HG03280 (cell line): ENCODE measurements around the gene CD226.
"Not testable (repeated sequence)": the region's sequence is repeated elsewhere in the genome, so short reads cannot be mapped to it uniquely, and the experiment has no call there.

ENCODE experiments used
- ATAC-seq: cut with Tn5 transposase; IDR thresholded peaks from one replicate; pipeline ENCODE4 v1.9.1; 2021; ENCODE audit warnings: mild to moderate bottlenecking, moderate library complexity; ENCODE audit not compliant: unreplicated experiment

Gene CD226

GRCh38 chr18:69876490-69876889 is 71.2 kb downstream of the CD226 start:
- no peak for ATAC-seq

DNA sequence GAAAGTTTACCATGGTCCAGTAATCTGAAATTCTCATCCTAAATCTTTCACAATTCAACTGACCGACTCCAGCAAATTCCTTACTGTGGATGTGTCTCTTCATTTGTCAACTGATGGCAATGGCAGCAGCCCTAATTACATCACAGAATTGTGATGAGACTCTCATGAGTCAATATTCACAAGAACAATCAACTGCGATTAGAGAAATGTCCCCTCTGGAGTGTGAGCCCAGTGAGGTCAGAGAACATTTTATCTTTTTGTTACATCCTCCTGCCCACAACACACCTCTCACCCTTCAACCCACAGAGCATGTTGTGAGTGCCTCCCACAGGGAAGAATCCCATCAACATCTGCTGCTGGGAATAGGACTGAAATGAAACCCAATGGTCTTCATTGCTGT is 73.6 kb downstream of the CD226 start:
- ATAC-seq: no peak

GRCh38 chr18:69872661-69873060 is 75.0 kb downstream of the CD226 start:
- ATAC-seq: no peak

DNA sequence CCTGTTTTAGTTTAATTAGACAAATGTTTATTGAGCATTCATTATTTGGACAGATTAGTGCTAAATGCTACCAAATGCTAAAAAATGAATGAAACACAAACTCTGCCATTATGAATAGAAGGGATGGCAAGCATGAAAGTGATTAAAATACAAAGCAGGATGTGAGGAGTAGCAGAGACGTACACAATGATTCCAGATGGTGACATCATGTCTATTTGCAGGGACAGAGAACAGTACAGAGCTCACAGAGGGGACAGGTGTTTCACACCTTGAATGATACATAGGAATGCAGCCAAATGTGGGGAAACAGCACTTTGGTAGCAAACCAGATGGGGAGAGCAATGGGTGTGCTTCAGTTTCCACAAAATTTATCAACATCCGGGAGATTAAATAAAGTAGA is 76.3 kb downstream of the CD226 start:
- no peak for ATAC-seq

DNA sequence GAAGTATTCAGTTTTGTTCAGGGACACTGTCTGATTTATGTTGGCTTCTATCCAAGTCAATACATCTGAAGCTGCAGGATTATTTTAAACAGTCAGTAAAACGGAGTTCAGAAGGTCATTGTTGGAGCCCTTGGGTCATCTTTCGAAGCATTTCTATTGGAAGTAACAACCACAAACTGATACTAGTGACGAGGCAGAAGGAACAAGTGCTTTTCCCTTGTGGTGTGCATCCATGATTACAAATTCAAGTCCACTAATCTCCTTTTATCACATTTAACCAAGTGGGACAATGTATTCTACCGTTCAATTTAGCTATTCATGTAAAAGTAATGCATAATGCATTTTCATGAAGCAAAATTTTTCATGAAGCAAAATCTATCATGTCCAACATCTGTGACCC is 76.9 kb downstream of the CD226 start:
- ATAC-seq: no peak

DNA sequence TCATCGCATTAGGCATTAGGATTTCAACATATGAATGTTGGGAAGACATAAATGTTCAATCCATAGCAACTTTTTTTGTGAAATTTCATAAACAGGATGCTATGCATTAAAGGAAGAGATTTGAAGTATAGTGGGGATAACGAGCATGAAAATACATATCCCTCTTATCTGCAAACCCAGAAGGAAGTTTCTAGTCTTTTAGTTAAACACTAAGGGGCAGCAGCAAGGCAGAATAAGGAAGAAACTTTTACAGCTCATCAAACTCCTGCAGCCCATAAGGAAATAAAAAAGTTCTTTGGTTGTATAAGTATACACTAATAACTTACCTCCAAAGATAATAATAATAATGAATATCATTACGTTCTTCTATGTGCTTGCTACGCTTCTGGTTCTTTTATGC is 81.5 kb downstream of the CD226 start:
- no peak for ATAC-seq

GRCh38 chr18:69865776-69866175 is 81.9 kb downstream of the CD226 start:
- ATAC-seq: no peak

GRCh38 chr18:69864802-69865201 is 82.9 kb downstream of the CD226 start:
- ATAC-seq: peak; percentile 62

GRCh38 chr18:69858897-69859296 is 88.8 kb downstream of the CD226 start:
- no peak for ATAC-seq

DNA sequence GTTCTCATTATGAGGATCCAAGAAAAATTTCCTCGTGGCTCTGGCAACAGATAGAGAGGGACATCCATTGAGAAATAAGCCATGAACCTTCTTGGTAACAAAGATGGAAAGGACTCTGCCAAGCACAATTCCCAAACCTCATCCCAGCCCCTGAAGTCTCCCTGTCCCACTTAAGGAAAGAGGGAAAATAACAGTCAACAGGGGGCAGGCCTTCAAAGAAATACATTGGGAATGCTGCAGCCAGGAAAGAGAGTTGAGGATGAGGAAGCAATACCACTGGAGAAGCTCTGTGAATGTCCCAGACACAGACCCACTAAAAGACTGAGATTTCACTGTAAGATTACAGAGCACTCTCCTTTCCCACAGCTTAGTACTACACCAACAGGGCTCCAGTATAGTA is 93.2 kb downstream of the CD226 start:
- ATAC-seq: no peak

- ATAC-seq: no peak
These were observed 94.6 kb downstream of the CD226 start for GRCh38 chr18:69853051-69853450.

DNA sequence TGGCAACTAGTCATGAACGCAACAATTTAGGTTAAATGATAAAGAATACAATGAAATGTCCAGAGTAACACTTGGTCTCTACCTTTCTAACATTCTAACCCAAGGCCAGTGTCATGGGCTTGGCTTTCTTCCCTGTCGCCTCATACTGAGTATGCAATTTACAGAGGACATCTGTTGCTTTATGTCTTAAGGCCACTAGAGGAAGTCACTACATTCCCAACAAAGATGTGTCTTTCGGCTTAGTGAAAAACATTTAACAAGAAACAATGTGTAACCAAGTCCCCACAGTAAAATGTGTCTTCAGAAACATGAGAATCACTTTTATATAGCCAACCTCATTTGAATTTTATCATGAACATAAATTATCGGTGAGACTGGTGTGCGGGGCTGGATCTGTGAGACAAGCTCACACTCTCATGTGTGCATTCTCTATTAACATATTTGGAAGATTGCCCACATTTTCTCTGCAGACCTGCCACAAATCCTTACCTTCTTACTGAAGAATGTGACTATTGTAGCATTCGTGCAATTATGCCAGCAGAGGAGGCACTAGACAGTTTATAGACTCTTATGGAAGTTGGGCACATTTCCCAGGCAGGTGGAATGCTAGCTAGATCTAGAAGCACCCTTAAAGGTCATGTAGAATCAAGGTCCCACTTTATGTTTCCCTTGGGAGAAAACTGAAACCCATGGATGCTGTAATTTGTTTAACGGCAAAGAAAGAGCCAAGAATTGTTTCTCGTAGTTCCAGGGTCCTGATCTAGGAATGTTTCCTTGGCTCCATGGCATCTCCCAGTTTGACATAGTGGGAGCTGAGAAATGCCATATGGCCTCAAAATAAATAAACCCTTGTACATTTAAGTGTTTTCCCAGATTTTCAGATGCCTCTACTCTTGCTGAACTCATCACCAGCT is 101.8 kb downstream of the CD226 start:
- ATAC-seq: no peak

- ATAC-seq: no peak
These were observed 103.0 kb downstream of the CD226 start for GRCh38 chr18:69844656-69845055.

- no peak for ATAC-seq
These were observed 104.7 kb downstream of the CD226 start for GRCh38 chr18:69843015-69843414.

- no peak for ATAC-seq
These were observed 106.6 kb downstream of the CD226 start for GRCh38 chr18:69841117-69841516.

GRCh38 chr18:69840445-69840844 is 107.2 kb downstream of the CD226 start:
- ATAC-seq: no peak

GRCh38 chr18:69840001-69840400 is 107.7 kb downstream of the CD226 start:
- ATAC-seq: no peak

DNA sequence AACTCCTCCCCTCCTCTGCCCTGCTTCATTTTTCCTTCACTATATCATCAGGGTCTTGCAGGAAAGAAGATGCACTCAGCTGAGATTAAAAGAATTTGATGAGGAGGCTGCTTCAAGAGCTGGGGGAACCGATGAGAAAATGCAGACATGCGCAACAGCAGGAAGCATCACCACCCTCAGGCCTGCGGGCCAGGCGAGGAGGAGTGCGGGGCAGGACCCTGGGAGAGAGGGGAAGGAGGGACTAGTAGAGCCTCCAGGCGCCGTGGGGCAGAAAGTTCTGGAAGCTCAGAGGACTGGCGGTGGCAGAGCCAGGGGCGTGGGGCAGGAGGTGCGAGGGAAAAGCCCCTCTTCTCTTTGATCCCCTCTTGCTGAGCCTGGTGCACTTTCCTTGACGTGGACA is 108.2 kb downstream of the CD226 start:
- ATAC-seq: no peak

GRCh38 chr18:69838620-69839411 is 108.9 kb downstream of the CD226 start:
- ATAC-seq: peak; percentile 54

- ATAC-seq: no peak
These were observed 109.7 kb downstream of the CD226 start for GRCh38 chr18:69838003-69838402.

DNA sequence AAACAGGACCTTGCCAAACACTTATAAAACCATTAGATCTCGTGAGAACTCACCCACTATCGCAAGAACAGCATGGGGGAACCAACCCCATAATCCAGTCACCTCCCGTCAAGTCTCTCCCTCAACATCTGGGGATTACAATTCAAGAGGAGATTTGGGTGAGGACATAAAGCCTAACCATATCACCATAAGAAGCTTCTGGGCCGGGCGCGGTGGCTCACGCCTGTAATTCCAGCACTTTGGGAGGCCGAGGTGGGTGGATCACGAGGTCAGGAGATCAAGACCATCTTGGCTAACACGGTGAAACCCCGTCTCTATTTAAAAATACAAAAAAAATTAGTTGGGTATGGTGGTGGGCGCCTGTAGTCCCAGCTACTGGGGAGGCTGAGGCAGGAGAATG is 112.7 kb downstream of the CD226 start:
- ATAC-seq: not testable (repeated sequence)

DNA sequence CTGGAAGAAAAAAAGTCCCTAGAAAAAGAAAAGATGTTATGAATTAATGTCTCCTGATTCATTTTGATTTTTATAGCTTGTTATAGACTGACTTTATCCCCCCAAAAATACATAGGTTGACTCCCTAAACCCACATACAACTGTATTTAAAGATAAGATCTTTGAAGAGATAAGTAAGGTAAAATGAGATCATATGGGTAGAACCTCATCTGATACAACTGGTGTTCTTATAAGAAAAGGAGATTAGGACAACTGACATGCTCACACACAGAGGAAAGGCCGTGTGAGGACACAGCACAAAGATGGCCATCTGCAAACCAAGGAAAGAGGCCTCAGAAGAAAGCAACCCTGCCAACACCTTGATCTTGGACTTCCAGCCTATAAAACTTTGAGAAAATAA is 117.5 kb downstream of the CD226 start:
- ATAC-seq: no peak
